Measurements from ENCODE around the gene NRP2. TPM values are rescaled to one million over a fixed set of nuclear protein-coding genes. Genes with fewer than 3 reads are reported as not detected.

The NRP2 gene
- total and polyA plus RNA-seq, 5 experiments from 2014 or later = 0.82 to 1.1 TPM; not detected in 3

- ATAC-seq (no peak), DNase-seq (no peak)
- Mint-ChIP-seq H3K27ac (no peak overlapping the region), H3K36me3 (peaks cover 0 to 9% (median 0%) of the 10 kb centered on the region in 3 donors), H3K4me1 (peaks cover 12 to 42% (median 35%) of the 10 kb centered on the region in 4 donors), H3K27me3 (peaks cover 36 to 80% (median 54%) of the 10 kb centered on the region in 5 donors), H3K4me3 (peak overlapping the region in 6 of 10 donors; percentile 37 to 82 (median 62)), H3K9me3 (no peaks in the 10 kb centered on the region)
- POLR2A ChIA-PET = no interaction called here
These were observed 2.6 kb downstream of the NRP2 start for GRCh38 chr2:205684871-205685313.

- no peak for DNase-seq
- H3K27me3 Mint-ChIP-seq = peaks cover 34 to 74% (median 52%) of the 10 kb centered on the region in 5 donors
These were observed 3.2 kb downstream of the NRP2 start for GRCh38 chr2:205685314-205686055.

GRCh38 chr2:205686056-205686782 lies 3.9 kb downstream of the NRP2 start:
- H3K4me3 Mint-ChIP-seq = peak overlapping the region; percentile 52 to 82 (median 68)
- ATAC-seq = no peak
- H3K4me1 Mint-ChIP-seq = peaks cover 10 to 38% (median 35%) of the 10 kb centered on the region in 4 donors
- no peaks in the 10 kb centered on the region for H3K9me3 Mint-ChIP-seq
- DNase-seq = no peak
- peaks cover 33 to 72% (median 55%) of the 10 kb centered on the region in 5 donors for H3K27me3 Mint-ChIP-seq
- peaks cover 0 to 9% (median 0%) of the 10 kb centered on the region in 3 donors for H3K36me3 Mint-ChIP-seq
- no peak overlapping the region for H3K27ac Mint-ChIP-seq
- POLR2A ChIA-PET = no interaction called here

More at GRCh38 chr2:205685314-205686055, 3.2 kb downstream of the NRP2 start:
- POLR2A ChIA-PET = no interaction called here
- ATAC-seq = no peak
- Mint-ChIP-seq H3K9me3 (no peaks in the 10 kb centered on the region), H3K4me3 (peak overlapping the region; percentile 52 to 82 (median 68)), H3K36me3 (peaks cover 0 to 9% (median 0%) of the 10 kb centered on the region in 3 donors), H3K27ac (no peak overlapping the region), H3K4me1 (peaks cover 10 to 38% (median 35%) of the 10 kb centered on the region in 4 donors)

GRCh38 chr2:205686783-205687640 lies 4.7 kb downstream of the NRP2 start:
- no peak for ATAC-seq
- H3K4me1 Mint-ChIP-seq = peaks cover 7 to 32% (median 28%) of the 10 kb centered on the region in 4 donors
- H3K4me3 Mint-ChIP-seq = peak overlapping the region in 9 of 10 donors; percentile 24 to 82 (median 69)
- peaks cover 0 to 4% (median 0%) of the 10 kb centered on the region in 3 donors for H3K36me3 Mint-ChIP-seq
- no peaks in the 10 kb centered on the region for H3K9me3 Mint-ChIP-seq
- DNase-seq = no peak
- peak overlapping the region in 1 of 10 donors; percentile 82 for H3K27ac Mint-ChIP-seq
- POLR2A ChIA-PET = no interaction called here
- H3K27me3 Mint-ChIP-seq = peaks cover 26 to 67% (median 50%) of the 10 kb centered on the region in 5 donors

GRCh38 chr2:205687641-205687956 lies 5.3 kb downstream of the NRP2 start:
- DNase-seq (no peak), ATAC-seq (no peak)
- POLR2A ChIA-PET = no interaction called here
- Mint-ChIP-seq H3K9me3 (no peaks in the 10 kb centered on the region), H3K36me3 (peaks cover 0 to 4% (median 0%) of the 10 kb centered on the region in 3 donors), H3K4me3 (no peak overlapping the region), H3K4me1 (peaks cover 7 to 32% (median 28%) of the 10 kb centered on the region in 4 donors), H3K27ac (peak overlapping the region in 1 of 10 donors; percentile 82), H3K27me3 (peaks cover 26 to 63% (median 50%) of the 10 kb centered on the region in 5 donors)

GRCh38 chr2:205688417-205689200 lies 6.3 kb downstream of the NRP2 start:
- Mint-ChIP-seq H3K4me1 (peaks cover 2 to 26% (median 19%) of the 10 kb centered on the region in 4 donors), H3K9me3 (no peaks in the 10 kb centered on the region), H3K36me3 (peaks cover 0 to 4% (median 0%) of the 10 kb centered on the region in 3 donors), H3K27ac (no peak overlapping the region), H3K27me3 (peaks cover 22 to 54% (median 41%) of the 10 kb centered on the region in 5 donors), H3K4me3 (no peak overlapping the region)
- POLR2A ChIA-PET = no interaction called here
- ATAC-seq = no peak
- DNase-seq = no peak

DNA sequence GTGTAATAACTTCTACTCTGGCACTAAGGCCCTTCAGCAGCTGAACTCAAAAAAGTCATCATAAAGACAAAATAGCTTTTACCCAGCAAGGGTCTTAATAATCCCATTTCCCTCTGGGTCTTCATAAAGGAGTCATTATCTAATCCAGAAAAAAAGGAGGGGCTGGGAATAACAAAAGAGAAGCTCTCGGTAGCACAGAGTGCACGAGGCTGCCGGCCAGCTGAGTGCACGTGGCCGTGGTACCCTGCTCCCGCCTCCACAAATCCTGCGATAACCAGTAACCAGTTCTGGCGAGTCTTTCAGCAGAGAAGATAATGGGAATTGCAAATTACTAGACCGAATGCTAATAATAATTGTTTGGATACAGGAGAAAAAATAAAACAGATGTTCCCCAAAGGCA lies 7.5 kb downstream of the NRP2 start:
- peaks cover 2 to 14% (median 14%) of the 10 kb centered on the region in 4 donors for H3K4me1 Mint-ChIP-seq
- no peaks in the 10 kb centered on the region for H3K9me3 Mint-ChIP-seq
- no peak overlapping the region for H3K27ac Mint-ChIP-seq
- ATAC-seq (no peak), DNase-seq (no peak)
- peaks cover 11 to 42% (median 29%) of the 10 kb centered on the region in 5 donors for H3K27me3 Mint-ChIP-seq
- POLR2A ChIA-PET = no interaction called here
- H3K4me3 Mint-ChIP-seq = no peak overlapping the region
- H3K36me3 Mint-ChIP-seq = no peaks in the 10 kb centered on the region

DNA sequence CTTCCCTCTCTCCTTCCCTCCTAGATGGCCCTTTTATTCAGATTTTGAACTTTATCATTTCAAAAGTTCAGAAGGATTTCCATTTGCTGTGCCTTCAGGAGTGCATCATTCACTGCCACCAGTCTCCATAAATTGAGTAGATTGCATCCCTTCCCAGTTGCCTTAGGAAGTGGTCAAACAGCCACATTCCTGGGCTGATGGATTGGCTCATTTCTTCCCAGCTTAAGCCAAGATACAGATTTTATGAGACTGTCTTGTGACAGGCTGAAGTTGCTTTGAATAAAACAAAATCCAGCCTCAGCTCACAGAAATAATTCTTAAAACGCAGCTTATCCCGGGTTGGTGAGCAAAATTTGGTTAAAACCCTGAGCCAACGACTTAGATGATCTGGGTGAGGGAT lies 9.8 kb downstream of the NRP2 start:
- H3K36me3 Mint-ChIP-seq = no peaks in the 10 kb centered on the region
- ATAC-seq (no peak), DNase-seq (no peak)
- H3K4me1 Mint-ChIP-seq = no peaks in the 10 kb centered on the region
- H3K4me3 Mint-ChIP-seq = no peak overlapping the region
- H3K27me3 Mint-ChIP-seq = peaks cover 5 to 22% (median 16%) of the 10 kb centered on the region in 5 donors
- H3K9me3 Mint-ChIP-seq = no peaks in the 10 kb centered on the region
- POLR2A ChIA-PET = no interaction called here
- no peak overlapping the region for H3K27ac Mint-ChIP-seq

GRCh38 chr2:205694256-205694655 lies 12.0 kb downstream of the NRP2 start:
- no peak overlapping the region for H3K27ac Mint-ChIP-seq
- H3K4me3 Mint-ChIP-seq = no peak overlapping the region
- DNase-seq (no peak), ATAC-seq (no peak)
- peaks cover 2 to 9% (median 8%) of the 10 kb centered on the region in 5 donors for H3K27me3 Mint-ChIP-seq
- H3K9me3 Mint-ChIP-seq = no peaks in the 10 kb centered on the region
- POLR2A ChIA-PET = no interaction called here
- H3K4me1 Mint-ChIP-seq = peaks cover 0 to 5% (median 0%) of the 10 kb centered on the region in 4 donors
- H3K36me3 Mint-ChIP-seq = no peaks in the 10 kb centered on the region

DNA sequence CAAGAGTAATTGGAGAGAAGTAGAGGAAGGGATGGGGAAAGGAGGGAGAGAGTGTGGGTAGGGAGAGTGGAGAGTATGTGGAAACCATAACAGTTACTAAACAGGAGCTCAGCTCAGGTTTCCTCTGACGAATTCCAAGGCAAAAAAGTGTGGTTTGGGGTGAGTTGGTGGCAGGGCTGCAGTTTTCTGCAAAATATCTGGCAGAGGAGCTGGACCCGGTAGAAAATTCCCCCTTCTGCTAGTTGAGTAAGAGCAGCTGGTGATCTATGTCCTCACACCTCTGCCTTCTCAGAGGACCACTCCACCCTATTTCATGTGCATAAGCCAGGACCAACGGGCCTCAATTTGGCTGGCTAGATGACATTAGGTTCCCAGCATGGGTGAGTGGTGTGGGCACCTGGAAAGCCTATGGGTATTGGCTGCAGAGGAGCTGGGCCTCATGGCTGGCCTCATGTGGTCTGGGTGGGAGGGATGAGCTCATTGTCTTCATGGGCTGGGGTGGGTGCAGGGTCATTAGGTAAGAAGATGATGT lies 13.2 kb downstream of the NRP2 start:
- Mint-ChIP-seq H3K36me3 (no peaks in the 10 kb centered on the region), H3K27me3 (peaks cover 2 to 8% (median 4%) of the 10 kb centered on the region in 5 donors), H3K4me3 (no peak overlapping the region), H3K4me1 (peaks cover 0 to 18% (median 0%) of the 10 kb centered on the region in 4 donors), H3K9me3 (no peaks in the 10 kb centered on the region), H3K27ac (no peak overlapping the region)
- ATAC-seq = no peak
- POLR2A ChIA-PET = no interaction called here
- no peak for DNase-seq

DNA sequence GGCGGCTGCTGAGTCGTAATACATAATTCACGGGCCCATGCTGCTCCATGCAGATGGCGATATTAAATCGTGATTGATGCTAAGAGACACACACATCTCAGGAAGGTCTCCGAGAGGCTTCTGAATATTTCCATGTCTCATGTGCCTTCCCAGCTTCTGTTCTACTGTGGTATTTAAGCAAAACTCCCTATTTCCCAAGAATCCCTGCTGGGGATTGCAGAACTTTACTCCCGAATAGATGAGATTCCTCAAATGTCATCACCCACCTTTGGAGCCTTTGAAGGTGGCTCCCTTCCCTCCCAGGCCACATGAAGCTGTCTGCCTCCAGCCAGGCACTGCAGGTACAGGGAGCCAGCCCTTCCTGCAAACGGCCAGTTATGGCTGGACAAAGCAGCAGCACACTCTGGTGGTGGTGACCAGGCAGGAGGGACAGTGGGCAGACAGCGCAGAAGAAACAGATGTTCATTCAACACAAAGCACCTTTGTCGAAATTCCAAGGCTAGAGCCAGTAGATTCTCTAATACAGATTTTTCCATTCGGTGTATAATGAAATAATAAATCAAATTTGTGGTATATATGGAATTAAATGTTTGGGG lies 14.1 kb downstream of the NRP2 start:
- no peaks in the 10 kb centered on the region for H3K36me3 Mint-ChIP-seq
- no peak for DNase-seq
- peaks cover 0 to 22% (median 0%) of the 10 kb centered on the region in 4 donors for H3K4me1 Mint-ChIP-seq
- H3K27ac Mint-ChIP-seq = no peak overlapping the region
- ATAC-seq = no peak
- H3K27me3 Mint-ChIP-seq = peaks cover 0 to 2% (median 0%) of the 10 kb centered on the region in 5 donors
- H3K9me3 Mint-ChIP-seq = no peaks in the 10 kb centered on the region
- POLR2A ChIA-PET = no interaction called here
- no peak overlapping the region for H3K4me3 Mint-ChIP-seq

Data from naive thymus-derived CD8-positive, alpha-beta T cell (primary cell).